HUDEP-2 (cell line): ENCODE data around the gene FGF9.

ENCODE experiments used
- DNase-seq, 76 experiments: peaks; one replicate each; lab custom pipeline; 2025; ENCODE audit not compliant: unreplicated experiment in 76 of 76; lab: John Stamatoyannopoulos, UW

FGF9 gene

DNA sequence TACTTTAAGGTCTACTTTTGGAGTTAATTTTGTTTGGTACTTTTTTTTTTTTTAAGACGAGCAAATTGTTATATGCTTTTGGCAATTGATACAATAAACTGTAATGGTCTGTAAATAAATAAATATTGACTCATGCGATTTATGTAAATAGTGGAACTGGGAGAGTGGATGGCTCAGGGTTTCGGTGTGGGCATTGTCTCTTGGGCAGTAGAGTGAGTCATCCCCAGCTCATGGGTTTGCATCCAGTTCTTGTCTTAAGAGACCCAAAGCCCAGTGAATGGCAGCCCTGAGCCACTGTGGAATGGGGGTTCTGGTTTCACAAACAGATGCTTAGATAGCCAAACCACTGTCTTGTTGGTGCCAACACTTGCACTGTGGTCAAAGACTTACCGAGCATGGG lies 33.0 kb downstream of the FGF9 start:
- no peak for DNase-seq

- DNase-seq, result no peak
Observed at GRCh38 chr13:21707586-21707985, 36.7 kb downstream of the FGF9 start.

- peak in 12 of 76 experiments; percentile 4 to 44 (median 28) for DNase-seq
Observed at GRCh38 chr13:21709697-21710096, 38.8 kb downstream of the FGF9 start.

DNA sequence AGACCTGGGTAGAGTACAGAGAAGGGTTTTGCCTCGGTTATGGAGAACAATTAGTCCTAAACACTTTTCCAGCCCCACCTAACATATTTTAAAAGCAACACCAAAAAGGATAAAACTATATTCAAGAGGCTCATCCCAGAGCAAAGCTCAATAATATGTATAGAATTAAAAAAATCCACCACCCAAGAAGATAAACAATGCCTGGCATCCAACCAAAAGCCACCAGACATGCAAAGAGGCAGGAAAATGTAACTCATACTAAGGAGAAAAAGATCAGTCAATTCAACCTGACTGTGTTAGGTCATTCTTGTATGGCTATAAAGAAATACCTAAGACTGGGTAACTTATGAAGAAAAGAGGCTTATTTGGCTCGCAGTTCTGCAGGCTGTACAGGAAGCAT lies 39.3 kb downstream of the FGF9 start:
- DNase-seq, result no peak

DNA sequence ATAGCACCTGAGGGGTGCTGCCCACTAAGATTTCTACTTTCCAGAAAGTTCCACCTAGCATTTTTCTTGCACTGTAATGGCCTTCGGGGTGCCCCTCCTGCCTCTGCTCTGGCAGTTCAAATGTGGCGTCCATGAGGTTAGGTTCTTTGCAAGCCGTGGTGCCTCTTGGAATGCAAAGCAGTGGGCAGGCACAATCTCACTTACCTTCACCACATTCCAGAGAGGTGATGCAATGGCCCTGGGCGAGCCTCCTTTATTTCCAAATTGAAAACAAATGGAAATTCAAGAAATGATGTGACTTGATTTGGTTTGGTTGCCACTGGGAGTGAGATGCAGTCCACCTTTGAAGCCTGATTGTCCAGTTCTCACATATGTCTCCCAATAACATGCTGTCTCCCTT lies 46.9 kb downstream of the FGF9 start:
- no peak for DNase-seq

- no peak for DNase-seq
Observed at GRCh38 chr13:21719463-21719862, 48.6 kb downstream of the FGF9 start.

DNA sequence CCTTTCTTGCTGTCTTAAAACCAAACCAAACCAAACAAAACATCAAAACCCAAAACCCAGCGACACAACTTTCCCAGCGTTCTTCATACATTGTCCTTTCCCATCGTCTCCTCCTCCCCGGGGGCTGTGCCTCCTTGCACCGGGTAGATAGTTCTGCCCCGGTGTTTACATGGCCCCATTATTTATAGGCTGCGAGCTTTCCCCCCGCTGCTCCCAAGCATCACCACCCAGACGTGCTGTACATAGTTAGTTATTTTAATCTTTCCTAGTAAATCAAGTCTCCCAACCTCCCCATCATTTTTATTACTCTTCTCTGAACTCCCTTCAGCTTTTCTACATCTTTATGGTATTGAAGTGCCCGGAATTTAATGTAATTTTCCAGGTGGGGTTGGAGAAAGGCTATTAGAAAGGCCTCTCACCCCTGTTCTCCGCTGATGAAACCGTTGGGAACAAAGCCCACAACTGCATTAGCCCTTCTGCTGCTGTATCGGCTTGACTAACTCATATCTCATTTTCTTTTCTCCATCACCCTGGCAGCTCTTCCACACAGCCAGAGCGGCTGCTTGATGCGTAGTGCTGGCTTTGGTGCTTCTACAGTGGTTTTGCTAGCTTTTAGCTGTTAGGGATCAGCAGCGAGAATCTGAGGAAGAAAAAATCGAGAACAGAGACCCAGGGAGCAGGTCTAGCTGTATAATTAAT lies 53.1 kb downstream of the FGF9 start:
- no peak for DNase-seq

DNA sequence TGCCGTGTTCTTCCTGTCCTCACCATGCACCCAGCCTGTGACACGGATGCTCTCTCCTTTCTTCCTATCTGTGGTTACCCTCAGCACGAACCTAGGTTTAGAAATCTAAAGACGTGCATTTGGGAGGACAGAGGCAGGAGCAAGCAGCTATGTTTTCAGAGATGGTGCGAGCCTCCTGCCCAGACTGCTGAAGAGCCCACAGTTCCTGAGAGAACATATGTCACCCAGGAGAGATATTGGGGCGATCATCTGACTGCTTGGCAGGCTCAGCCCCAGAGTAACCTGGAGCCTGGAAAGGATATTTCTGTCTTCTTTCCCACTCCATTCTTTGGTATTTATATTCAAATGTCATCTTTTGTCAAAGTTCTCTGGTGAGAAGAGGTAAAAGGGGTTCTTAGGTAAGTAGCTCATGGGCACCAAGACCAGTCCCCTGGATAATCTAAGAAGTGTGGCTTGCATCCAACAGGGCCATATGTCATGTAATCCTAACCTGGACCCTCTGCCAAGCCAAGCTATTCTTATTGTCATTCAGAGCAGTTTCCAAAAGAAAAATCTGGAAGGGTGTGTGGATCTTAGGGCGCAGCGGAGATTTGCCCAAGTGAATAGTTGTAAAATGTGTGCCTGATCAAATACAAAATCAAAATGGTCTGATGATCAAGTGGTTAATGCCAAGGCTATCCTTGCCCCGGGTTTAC lies 59.5 kb downstream of the FGF9 start:
- no peak for DNase-seq

DNA sequence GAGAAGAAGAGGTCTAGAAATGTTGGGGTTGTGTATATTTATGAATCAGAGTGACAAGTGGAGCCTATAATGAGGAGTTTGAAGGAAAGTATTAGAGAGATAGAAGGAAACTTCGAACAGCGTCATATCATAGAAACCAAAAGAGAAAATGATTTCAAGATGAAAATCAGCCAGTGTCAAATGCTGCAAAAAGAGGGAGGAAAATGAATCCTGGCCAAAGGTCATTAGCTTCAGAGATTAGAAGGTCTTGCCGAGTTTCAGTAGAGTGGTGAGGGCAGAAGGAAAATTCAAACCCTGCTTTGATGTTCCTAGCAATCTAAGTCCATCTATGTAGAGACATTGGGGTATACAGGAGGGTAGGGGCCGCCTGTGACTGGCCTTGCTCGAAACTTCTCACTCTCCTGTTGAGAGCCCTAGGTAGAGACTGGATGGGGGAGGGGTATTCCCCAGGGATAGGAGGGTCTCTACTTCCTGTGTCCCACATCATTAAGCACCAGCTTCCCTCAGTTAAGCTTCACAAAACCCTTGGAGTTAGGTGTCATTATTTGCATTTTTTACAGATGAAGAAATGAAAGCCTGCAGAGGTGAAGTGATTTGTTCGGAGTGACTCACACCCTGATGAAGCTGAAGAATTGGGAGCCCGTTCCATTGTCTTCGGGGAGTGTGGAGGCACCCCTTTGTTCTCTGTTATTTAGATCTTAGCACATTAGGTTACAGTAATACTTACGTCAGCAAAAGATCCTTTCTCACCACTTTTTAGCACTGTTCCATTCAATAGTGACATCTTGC lies 62.8 kb downstream of the FGF9 start:
- no peak for DNase-seq

DNA sequence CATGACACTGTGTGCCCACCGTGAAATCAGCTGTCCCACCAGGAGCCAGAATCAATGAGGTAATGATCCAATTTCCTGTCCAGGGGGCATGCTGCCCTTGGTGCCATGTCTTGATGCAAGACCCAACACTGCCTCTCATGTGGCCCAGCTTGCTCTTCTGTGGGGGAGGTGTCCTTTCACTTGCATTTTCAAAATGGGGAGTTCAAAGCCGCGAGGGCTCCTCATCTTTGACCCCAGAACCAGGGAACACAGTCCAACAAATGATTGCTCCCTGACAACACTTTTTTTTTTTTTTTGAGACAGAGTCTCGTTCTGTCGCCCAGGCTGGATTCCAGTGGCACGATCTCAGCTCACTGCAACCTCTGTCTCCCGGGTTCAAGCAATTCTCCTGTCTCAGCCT lies 64.1 kb downstream of the FGF9 start:
- no peak for DNase-seq

- DNase-seq, result no peak
Observed at GRCh38 chr13:21735701-21736401, 65.0 kb downstream of the FGF9 start.

GRCh38 chr13:21736926-21737325 lies 66.1 kb downstream of the FGF9 start:
- no peak for DNase-seq

DNA sequence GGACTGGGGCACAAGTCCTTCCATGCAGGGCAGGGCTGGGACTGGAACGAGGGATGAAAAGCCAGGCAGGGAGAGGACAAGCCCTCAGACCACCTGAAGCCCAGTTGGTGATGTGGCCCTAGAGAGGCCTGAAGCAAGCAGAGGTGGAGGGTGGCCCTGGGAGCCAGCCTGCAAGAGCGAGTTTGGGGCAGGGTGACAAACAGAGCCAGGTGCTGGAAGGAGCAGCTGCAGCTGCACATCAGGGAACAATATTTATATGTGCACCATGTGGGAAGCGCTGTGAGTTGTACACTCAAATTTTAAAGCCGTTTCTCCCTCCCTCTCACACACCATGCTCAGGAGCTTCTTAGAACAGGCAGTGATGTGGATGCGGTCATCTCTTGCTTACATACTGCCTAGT lies 67.8 kb downstream of the FGF9 start:
- DNase-seq, result peak in 1 of 76 experiments; percentile 2

GRCh38 chr13:21739771-21740170 lies 68.9 kb downstream of the FGF9 start:
- DNase-seq, result no peak

GRCh38 chr13:21741396-21741979 lies 70.6 kb downstream of the FGF9 start:
- no peak for DNase-seq

DNA sequence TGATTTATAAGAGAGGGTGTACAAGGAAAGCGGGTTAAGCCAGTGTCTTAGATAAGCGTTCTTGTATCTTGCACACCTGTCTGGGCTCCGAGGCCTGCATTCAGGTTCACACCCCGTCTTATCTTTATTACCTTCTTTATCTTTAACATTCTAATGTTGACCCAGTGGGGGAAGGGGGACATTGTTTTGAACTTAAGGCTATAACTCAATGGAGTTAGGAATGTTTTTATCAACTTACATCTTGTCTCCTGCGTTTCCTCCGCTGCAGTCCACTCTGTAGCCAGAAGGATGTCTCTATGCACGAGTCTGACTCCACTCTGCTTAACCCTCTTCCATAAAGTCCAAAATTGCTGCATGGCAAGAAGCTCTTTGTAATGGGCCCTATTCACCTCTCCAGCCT lies 71.2 kb downstream of the FGF9 start:
- no peak for DNase-seq

GRCh38 chr13:21744149-21744548 lies 73.3 kb downstream of the FGF9 start:
- no peak for DNase-seq

GRCh38 chr13:21745307-21745706 lies 74.4 kb downstream of the FGF9 start:
- peak in 40 of 76 experiments; percentile 1 to 74 (median 20) for DNase-seq

- peak in 7 of 76 experiments; percentile 2 to 23 (median 8) for DNase-seq
Observed at GRCh38 chr13:21747456-21747855, 76.6 kb downstream of the FGF9 start.

- no peak for DNase-seq
Observed at GRCh38 chr13:21748166-21748565, 77.3 kb downstream of the FGF9 start.

DNA sequence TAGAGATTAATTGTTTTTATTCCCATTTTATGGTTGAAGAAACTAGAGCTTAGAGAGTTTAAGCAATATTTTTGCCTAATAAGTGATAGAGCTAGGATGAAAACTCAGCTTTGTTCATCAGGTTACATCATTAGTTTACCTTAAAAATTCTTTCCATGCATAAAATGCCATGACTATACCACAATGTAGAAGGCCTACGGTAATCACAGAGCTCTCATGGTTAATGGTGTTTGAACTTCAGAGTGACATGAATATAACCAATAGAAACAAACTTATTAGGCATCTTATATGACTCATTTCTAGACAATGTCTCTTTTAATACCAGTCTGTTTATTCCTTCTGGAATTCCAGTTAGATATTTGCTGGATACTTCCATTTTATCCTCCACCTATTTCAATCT lies 78.5 kb downstream of the FGF9 start:
- DNase-seq, result no peak
